Epithelial cell of prostate (primary cell): ENCODE measurements around the gene HELZ2.
A peak's percentile ranks its signal among the peaks of the same experiment; 100 is the strongest.

Experiments
- DNase-seq: peaks from one replicate; pipeline ENCODE4 v3.0.0-alpha.2; 2011; ENCODE audit warnings: low read depth, low spot score
- H3K27ac ChIP-seq: fragments of 450-650 bp; 2 replicates; pipeline ENCODE4 v1.5.1; 2017; ENCODE audit warnings: mild to moderate bottlenecking

Gene HELZ2

DNA sequence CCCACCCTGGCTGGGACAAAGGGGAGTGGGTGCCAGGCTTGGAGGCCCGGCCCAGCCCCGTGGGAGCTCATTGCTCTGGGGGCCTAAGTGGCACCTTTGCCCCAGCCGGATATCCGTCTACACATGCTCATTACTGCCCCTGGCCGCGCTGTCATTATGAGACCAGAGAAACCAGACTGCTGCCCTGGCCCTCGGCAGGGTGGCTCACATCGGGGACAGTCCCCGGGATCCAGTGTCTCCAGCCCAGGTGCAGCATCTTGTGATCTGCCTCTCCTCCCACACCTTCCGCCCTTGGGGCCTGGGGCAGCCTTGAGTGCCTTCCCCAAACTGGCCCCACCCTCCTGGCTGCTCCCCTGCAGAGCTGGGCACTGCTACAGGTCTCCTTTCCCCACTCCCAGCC lies 31.3 kb downstream of the HELZ2 start:
- H3K27ac ChIP-seq: peak overlapping the region; percentile 24
- DNase-seq: no peak

DNA sequence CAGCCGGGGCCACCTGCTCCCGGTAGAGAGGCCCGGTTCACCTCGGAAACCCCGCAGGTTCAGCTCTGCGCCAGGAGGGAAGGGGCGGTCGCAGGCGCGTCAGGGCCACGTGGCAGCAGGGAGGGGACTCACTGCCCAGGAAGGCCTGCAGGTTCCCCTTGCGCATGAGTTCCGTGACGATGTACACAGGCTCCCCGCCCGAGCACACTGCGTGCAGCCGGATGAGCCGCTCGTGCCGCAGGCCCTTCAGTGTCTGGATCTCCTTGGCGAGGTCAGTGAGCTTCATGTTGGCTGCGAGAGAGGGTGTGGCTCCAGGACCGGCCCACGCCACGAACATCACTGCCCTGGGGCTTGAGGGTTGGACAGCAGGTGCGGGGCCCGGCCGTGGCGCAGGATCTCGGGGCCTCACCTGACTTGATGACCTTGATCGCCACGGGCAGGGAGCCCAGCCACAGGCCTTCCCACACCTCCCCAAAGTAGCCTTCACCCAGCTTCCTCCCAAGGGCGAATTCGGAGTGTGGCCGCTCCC lies 31.9 kb downstream of the HELZ2 start:
- peak overlapping the region; percentile 24 for H3K27ac ChIP-seq
- no peak for DNase-seq

DNA sequence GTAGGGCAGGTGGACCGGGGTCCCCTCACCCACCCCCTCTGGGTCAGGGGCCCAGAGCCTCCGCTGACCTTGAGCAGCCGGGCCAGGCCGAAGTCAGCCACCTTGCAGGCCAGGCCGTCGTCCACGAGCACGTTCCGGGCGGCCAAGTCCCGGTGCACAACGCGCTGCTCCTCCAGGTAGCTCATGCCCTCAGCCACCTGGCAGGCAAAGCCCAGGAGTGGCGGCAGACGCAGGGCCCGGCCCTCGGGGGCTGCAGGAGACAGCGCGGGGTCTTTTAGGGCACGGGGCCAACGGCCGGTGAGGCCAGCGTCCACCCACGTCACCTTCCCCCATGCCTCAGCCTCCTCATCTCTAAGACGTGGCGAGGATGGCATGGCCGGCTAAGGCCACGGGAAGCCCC lies 32.7 kb downstream of the HELZ2 start:
- no peak overlapping the region for H3K27ac ChIP-seq
- DNase-seq: no peak

DNA sequence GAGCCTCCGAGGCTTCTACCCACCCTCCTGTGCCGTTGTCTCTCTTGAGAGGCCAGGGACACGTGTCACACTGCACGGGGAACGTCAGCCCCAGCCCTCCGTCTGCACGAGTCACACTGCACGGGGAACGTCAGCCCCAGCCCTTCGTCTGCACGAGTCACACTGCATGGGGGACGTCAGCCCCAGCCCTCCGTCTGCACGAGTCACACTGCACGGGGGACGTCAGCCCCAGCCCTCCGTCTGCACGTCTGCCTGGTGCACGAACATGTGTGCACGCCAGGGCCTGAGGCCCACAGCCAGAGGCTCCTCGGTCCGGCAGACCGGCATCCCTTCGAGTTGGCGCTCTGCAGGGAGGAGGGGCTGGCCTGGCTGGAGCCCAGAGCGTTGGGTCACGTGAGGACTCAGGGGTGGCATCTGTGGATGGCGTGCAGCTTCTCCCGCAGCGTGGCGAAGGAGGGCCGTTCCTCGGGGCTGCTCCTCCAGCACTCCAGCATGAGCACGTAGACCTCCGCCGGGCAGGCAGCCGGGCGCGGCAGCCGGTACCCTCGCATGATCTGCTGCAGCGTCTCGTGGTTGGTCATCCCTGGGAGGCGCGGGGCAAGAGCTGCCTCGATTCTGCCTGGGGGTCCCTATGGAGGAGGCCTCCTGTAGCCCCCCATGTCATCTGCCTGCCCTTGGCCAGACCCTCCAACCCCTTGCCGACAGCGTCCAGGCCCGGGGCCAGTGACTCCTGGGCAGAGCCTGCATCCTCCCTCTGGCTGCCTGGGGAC lies 33.4 kb downstream of the HELZ2 start:
- no peak for DNase-seq
- H3K27ac ChIP-seq: no peak overlapping the region

GRCh38 chr20:63539441-63540370 lies 34.3 kb downstream of the HELZ2 start:
- no peak for DNase-seq
- H3K27ac ChIP-seq: no peak overlapping the region

- peak overlapping the region; percentile 82 for H3K27ac ChIP-seq
These were observed 35.0 kb downstream of the HELZ2 start for GRCh38 chr20:63539092-63539430.

GRCh38 chr20:63538204-63539091 lies 35.6 kb downstream of the HELZ2 start:
- peak overlapping the region; percentile 82 for H3K27ac ChIP-seq
- DNase-seq: no peak

More at GRCh38 chr20:63539092-63539430, 35.0 kb downstream of the HELZ2 start:
- no peak for DNase-seq

GRCh38 chr20:63537525-63538203 lies 36.4 kb downstream of the HELZ2 start:
- DNase-seq: peak; percentile 77
- peak overlapping the region; percentile 82 for H3K27ac ChIP-seq

- no peak for DNase-seq
- peak within 1 kb of the TSS; percentile 82 for H3K27ac ChIP-seq
These were observed 37.0 kb downstream of the HELZ2 start, which contains the start of gene PTK6 for GRCh38 chr20:63536997-63537524. PTK6 (minus strand) TSS chr20:63537376; CDS start chr20:63537314, 62 bp downstream.

DNA sequence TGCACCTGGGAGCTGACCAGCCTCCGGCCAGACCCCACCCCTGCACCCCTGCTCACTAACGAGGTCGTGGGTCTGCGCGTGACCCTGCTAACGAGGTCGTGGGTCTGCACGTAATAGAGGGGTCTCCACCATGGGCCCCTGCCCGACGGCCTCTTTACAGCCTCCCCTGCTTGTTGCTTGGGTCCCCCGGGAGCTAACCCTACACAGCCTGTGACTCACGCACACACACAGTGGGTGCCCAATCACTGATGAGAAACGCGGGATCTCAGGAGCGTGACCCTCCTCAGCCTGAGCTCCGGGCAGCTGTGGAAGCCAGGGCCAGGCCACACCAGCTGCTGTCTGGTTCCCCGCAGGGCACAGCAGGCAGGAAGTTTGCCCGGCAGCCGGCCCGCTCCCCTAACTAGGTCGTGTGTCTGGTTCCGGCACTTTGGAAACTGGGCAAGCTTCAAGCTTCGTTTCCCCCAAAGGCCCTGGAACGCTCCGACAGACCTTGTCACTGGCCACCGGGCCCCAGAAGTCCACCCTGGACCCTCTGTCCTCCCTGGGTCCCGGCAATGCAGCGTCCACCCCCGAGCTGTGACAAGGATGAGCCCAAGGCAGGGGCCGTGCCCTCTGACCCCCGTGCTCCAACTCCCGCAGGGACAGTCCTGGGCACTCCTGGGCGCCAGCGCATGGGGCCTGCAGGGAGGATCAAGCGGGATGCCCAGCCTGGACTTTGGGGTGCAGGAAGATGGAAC lies 37.6 kb downstream of the HELZ2 start:
- H3K27ac ChIP-seq: peak overlapping the region; percentile 82
- DNase-seq: no peak

DNA sequence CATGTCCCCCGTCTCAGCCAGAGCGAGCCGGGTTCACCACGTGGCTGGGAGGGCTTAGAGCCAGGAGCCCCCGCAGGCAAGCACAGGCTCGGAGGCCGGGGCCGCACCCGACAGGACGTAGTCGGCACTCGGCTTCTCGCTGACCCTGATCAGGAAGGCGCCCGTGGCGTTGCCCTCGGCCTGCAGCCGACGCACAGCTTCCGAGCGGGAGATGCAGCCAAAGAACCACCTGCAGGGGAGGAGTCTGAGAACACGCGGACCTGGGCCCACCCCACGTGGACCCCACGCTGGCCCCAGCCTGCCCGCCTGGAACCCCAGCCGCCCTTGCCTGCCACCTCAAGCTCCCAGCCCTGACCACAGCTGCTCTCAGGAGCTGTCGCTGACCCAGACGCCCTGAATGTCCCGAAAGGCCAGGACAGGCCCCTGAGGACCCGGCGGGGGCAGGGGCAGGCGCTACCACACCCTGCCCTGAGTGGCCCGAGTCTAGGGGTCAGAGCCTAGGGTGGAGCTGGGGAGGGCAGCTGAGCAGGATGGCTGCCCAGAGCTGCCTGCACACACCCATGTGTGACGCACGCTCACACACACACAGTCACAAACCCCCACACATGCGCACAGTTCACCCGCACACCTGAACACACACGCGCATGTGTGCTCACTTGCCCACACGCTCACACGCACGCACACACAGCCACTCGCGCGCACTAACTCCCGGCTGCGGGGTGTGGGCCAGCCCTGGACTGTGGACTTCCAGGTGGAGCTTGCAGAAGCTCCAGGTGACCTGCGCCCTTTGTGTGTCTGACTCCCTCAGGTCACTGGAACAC lies 39.0 kb downstream of the HELZ2 start:
- peak overlapping the region; percentile 76 for H3K27ac ChIP-seq
- no peak for DNase-seq

DNA sequence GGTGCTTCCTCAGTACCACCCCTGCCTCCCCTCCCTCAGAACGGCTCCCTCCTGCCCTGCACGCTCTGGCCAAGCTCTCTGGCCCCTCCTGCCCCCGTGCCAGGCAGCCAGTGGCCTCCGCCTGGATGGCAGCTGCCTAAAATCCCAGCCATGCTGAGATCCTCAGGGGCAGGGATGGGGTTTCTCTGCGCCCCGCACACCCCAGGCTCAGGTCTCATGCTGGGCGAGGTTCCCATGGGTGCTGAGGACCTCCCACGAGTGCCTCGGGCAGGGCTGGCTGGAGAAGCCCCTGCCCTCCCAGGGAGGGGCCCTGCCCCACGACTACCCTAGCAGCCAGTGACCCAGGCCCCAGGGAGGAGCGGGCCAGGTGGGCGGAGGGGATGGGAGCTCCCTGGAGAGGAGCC lies 39.6 kb downstream of the HELZ2 start:
- H3K27ac ChIP-seq: peak overlapping the region; percentile 76
- no peak for DNase-seq

DNA sequence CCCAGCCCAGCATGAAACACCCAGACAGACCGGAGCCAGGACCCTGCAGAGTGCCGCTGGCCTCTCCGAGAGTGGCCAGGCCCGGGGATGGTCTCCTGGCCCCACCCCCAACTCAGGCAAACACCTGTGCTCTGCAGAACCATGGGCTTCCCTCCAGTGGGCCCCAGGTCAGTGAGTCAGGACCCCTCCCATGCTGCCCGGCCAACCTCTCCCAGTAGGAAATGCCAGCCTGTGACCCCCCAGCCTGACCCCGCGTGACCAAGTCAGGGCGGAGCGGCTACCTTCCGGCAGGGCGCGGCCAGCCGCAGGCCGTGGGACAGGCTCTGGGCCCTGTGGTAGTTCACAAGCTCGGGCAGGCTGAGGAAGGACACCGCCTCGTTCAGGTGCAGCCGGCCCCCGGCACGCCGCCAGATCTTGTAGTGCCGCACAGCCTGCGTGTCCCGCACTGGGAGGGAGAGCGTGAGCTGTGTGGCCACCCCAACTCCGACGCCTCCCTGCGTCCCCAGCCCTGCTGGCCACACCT lies 40.1 kb downstream of the HELZ2 start:
- peak overlapping the region; percentile 76 for H3K27ac ChIP-seq
- DNase-seq: no peak

DNA sequence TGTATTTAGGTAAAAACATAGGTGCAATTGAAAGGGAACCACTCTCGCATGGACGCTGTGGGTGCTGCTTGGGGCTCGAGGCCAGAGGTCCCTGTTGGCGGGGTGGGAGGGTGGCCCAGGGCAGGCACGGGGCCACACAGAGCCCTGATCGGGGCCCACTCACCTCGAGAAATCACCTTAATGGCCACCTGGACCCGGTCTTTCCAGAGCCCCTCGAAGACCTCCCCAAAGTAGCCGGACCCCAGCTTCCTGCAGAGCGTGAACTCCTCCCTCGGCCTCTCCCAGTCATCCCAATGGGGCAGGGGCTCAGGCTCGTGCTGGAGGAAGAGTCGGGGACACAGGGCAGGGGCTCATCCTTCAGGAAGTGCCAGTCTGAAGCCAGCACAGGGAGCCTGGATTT lies 40.7 kb downstream of the HELZ2 start:
- peak overlapping the region; percentile 76 for H3K27ac ChIP-seq
- no peak for DNase-seq

DNA sequence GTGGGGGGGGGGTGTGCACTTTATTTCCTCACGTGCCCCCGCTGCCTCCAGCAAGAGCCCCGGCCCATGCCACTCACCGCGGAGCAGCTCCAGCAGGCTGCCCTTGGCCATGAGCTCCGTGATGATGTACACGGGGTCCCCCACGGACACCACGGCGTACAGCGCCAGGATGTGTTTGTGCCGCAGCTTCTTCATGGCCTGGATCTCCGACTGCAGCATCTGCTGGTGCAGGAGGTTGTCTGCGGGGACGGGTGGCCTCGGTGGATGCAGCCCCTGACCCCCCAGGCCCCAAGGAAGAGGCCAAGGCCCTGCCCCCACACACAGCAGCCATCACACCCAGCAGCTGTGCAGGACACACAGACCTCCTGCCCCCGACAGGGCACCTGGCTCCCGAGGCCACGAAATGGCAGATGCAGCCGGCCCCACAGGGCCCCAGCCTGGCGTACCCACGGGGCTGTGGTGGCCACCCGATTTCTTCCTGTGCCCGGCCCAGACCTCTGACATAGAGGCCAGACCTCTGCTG lies 41.5 kb downstream of the HELZ2 start:
- H3K27ac ChIP-seq: no peak overlapping the region

DNA sequence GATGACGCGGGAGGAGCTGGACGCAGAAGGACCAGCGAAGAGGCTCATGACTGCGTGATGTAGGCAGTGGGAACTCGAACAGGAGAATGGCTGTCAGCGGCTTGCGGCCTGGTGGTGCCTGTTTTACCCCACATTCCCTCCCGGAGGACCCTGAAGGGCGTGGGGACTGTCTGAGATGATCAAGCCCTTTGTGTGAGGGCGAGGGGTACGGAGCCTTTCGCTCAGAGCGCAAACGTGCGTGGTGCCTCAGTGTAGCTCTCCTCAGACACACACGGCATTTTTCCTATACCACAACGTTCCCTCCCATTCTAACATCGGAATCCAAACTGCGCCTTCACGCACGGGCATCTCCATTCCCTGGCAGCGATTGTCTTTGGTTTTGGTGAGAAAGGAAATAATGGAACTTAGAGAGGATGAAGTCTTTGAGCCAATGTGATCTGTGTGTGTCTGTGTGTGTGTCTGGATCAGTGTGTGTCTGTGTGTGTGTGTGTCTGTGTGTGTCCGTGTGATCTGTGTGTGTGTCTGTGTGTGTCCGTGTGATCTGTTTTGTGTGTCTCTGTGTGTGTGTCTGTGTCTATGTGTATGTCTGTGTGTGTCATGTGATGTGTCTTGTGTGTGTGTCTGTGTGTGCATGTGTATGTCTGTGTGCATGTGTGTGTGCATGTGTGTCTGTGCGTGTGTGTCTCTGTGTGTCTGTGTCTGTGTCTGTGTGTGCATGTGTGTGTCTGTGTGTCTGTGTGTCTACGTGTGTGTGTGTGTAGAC lies 42.2 kb downstream of the HELZ2 start:
- H3K27ac ChIP-seq: no peak overlapping the region
- no peak for DNase-seq

More for the DNA sequence above, 41.5 kb downstream of the HELZ2 start:
- no peak for DNase-seq

DNA sequence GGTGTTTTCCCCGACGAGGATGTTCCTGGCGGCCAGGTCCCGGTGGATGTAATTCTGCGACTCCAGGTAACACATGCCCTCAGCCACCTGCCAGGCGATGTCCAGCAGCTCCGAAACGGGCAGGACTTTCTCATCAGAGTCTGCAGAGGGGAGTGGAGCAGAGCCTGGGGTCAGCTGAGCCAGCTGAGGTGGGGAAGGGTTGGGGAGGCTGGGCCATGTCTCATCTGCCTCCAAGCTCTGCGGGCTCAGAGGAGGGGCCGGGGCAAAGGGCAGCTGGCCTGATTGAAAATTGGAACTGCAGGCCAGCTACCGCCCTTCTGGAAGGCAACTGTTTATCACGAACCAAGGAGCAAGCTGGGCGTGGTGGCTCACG lies 43.3 kb downstream of the HELZ2 start:
- H3K27ac ChIP-seq: no peak overlapping the region
- DNase-seq: no peak
